Measurements from ENCODE around the gene COPZ1. TPM values are rescaled to one million over a fixed set of nuclear protein-coding genes. Genes with fewer than 3 reads are reported as not detected.

COPZ1 gene
- total and polyA plus RNA-seq, 9 of the 15 experiments (the other 6 are each of a cell fraction or from before 2014, with no cell fraction given) = 137 to 487 (median 233) TPM

GRCh38 chr12:54394281-54394719 is 69.4 kb downstream of the COPZ1 start (continued):
- TF ChIP-seq MAFK (IDR thresholded peaks at IDR 0.05; ENCODE audit: low read length) (no peak), FOXK2 (conservative IDR thresholded peaks at IDR 0.05 in 1 of 2, IDR thresholded peaks at IDR 0.05 in 1 of 2; ENCODE audit: low read depth in 2 of 2) (no peak), VEZF1 (CRISPR knock-in tag; IDR thresholded peaks at IDR 0.05) (no peak; the same call in 1 of the 2 replicates), DEAF1 (CRISPR knock-in tag; IDR thresholded peaks at IDR 0.05) (peak; percentile 41; the same call in 1 of the 2 replicates), ZBTB12 (CRISPR knock-in tag; IDR thresholded peaks at IDR 0.05) (no peak), PTTG1 (tag; IDR thresholded peaks at IDR 0.05; ENCODE audit: low read depth) (no peak), TFE3 (CRISPR knock-in tag; IDR thresholded peaks at IDR 0.05) (no peak), SRF (CRISPR knock-in tag; IDR thresholded peaks at IDR 0.05) (no peak), CEBPZ (IDR thresholded peaks at IDR 0.05; ENCODE audit: borderline replicate concordance, low read depth, low read length) (no peak), TBL1XR1 (IDR thresholded peaks at IDR 0.05; ENCODE audit: low read length in 2 of 2) (peak in 1 of 2 experiments; percentile 44; a peak in 1 of 4 replicates), MCM7 (IDR thresholded peaks at IDR 0.05) (no peak), MCM3 (IDR thresholded peaks at IDR 0.05) (no peak), ZC3H11A (IDR thresholded peaks at IDR 0.05; ENCODE audit: low read depth, low read length) (0 out of 2 replicates have a peak, but pooled peaks have one; percentile 63), CREBBP (IDR thresholded peaks at IDR 0.05; ENCODE audit: low read depth, low read length) (no peak), ZNF165 (CRISPR knock-in tag; IDR thresholded peaks at IDR 0.05; ENCODE audit: borderline replicate concordance) (no peak), ZNF124 (CRISPR knock-in tag; IDR thresholded peaks at IDR 0.05) (no peak), NFRKB (IDR thresholded peaks at IDR 0.05; ENCODE audit: low read depth) (no peak), DPF2 (IDR thresholded peaks at IDR 0.05) (no peak), U2AF2 (optimal IDR thresholded peaks at IDR 0.05; ENCODE audit: low read depth, low read length) (no peak), ZSCAN29 (IDR thresholded peaks at IDR 0.05) (no peak), ZNF668 (CRISPR knock-in tag; IDR thresholded peaks at IDR 0.05) (no peak)
